Vagina (tissue), 2 donors: ENCODE results near the gene CCDC12.

Experiments used
- POLR2AphosphoS5 ChIP-seq, 2 donors: sonication (generic); formaldehyde crosslinking; IDR thresholded peaks; one replicate each; pipeline ENCODE4 v1.9.0; 2017; ENCODE audit warnings: antibody characterized with exemption in 2 of 2, mild to moderate bottlenecking in 2 of 2, low read depth in 1 of 2; ENCODE audit not compliant: insufficient read depth in 1 of 2
- TF ChIP-seq, protein P1 (sequence below), 3 experiments: fragments of 450-650 bp in 2 of 3; fragments of 200-600 bp in 1 of 3; sonication (generic) in 1 of 3; IDR thresholded peaks; one replicate each; pipeline ENCODE4 v1.5.1; 2017 to 2019; ENCODE audit warnings: antibody characterized with exemption in 3 of 3, mild to moderate bottlenecking in 2 of 3, moderate library complexity in 2 of 3

DNA sequence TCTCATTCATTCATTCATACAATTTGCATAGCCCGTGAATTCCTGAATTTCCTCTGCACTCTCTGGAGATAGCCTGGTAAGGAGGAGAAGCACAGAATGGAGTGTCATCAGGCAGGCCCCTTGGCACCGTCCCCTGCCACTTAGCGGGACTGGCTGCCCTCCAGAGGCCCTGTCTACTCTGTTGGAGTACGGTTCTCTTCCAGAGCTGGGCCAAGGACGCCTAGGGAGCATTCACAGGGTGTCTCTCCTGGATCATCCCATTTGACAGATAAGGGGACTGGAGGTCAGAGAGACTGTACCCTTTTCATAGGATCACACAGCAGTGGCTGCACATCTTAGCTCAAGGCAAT, 51.0 kb downstream of the CCDC12 start:
- TF ChIP-seq, protein P1, sequence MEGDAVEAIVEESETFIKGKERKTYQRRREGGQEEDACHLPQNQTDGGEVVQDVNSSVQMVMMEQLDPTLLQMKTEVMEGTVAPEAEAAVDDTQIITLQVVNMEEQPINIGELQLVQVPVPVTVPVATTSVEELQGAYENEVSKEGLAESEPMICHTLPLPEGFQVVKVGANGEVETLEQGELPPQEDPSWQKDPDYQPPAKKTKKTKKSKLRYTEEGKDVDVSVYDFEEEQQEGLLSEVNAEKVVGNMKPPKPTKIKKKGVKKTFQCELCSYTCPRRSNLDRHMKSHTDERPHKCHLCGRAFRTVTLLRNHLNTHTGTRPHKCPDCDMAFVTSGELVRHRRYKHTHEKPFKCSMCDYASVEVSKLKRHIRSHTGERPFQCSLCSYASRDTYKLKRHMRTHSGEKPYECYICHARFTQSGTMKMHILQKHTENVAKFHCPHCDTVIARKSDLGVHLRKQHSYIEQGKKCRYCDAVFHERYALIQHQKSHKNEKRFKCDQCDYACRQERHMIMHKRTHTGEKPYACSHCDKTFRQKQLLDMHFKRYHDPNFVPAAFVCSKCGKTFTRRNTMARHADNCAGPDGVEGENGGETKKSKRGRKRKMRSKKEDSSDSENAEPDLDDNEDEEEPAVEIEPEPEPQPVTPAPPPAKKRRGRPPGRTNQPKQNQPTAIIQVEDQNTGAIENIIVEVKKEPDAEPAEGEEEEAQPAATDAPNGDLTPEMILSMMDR (IDR thresholded peaks at IDR 0.05): no peak
- TF ChIP-seq POLR2AphosphoS5 (IDR thresholded peaks at IDR 0.05; ENCODE audit: insufficient read depth in 1 of 2, low read depth in 1 of 2): no peak
